HUES48 (cell line): Measurements from ENCODE around the gene PSMF1.

Experiments
- H3K27ac ChIP-seq: one replicate; pipeline ENCODE4 v1.7.0; 2013; ENCODE audit warnings: low read depth, low read length, inconsistent platforms
- H3K27me3 ChIP-seq: 2 replicates; pipeline ENCODE4 v1.6.1; 2013; ENCODE audit warnings: mild to moderate bottlenecking, low read length; ENCODE audit not compliant: control insufficient read depth, insufficient read depth
- H3K36me3 ChIP-seq: 2 replicates; pipeline ENCODE4 v1.6.1; 2013; ENCODE audit warnings: low read length; ENCODE audit not compliant: control insufficient read depth, insufficient read depth
- H3K4me1 ChIP-seq: 2 replicates; pipeline ENCODE4 v1.6.1; 2013; ENCODE audit warnings: mild to moderate bottlenecking, low read length; ENCODE audit not compliant: control insufficient read depth, insufficient read depth
- H3K4me3 ChIP-seq: 2 replicates; pipeline ENCODE4 v1.5.1; 2013; ENCODE audit warnings: mild to moderate bottlenecking, low read depth, low read length
- H3K9ac ChIP-seq: 2 replicates; pipeline ENCODE4 v1.6.1; 2013; ENCODE audit warnings: mild to moderate bottlenecking, low read depth, low read length, moderate library complexity
- H3K9me3 ChIP-seq: 2 replicates; pipeline ENCODE4 v1.6.1; 2013; ENCODE audit warnings: low read length; ENCODE audit not compliant: control insufficient read depth, insufficient read depth

The PSMF1 gene

DNA sequence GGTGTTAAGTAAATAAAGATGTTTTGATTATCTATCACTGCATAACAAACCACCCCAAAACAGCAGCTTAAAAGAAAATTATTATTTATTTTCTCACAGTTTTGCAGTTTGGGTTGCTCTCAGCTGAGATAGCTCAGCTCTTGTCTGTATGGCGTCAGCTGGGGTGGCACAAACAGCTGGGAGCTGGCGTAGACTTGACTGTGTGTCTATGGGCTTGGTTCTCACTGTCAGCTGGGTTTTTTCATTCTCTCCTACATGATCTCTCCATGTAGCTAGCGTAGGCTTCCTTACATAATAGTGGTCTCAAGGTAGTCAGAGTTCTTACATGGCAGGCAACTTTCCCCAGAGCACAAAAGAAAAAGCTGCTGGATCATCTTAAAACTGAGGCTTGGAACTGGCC is 72.9 kb downstream of the PSMF1 start:
- H3K9ac ChIP-seq = no peak overlapping the region

DNA sequence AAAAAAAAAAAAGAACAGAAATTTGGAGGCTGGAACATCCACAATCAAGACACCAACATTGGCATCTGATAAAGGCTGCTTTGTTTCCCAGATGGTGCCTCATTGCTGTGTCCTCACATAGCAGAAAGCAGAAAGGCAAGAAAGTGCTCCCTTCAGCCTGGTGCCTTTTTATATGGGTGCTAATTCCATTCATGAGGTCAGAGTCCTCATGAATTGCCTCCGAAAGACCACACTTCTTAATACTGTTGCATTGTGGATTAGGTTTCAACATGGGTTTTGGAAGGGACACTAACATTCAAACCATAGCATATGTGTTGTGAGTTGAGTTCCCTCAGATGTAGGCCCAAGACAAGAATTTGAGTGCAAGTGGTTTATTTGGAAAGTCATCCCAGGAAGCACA is 76.8 kb downstream of the PSMF1 start:
- no peaks in the 10 kb centered on the region for H3K36me3 ChIP-seq
- H3K27ac ChIP-seq = no peak overlapping the region
- H3K4me3 ChIP-seq = no peak overlapping the region
- H3K4me1 ChIP-seq = no peaks in the 10 kb centered on the region
- no peaks in the 10 kb centered on the region for H3K9me3 ChIP-seq
- H3K27me3 ChIP-seq = no peaks in the 10 kb centered on the region
- no peak overlapping the region for H3K9ac ChIP-seq

More for the DNA sequence above, 72.9 kb downstream of the PSMF1 start:
- H3K27me3 ChIP-seq = peaks cover 13% of the 10 kb centered on the region
- no peak overlapping the region for H3K27ac ChIP-seq
- H3K9me3 ChIP-seq = no peaks in the 10 kb centered on the region
- peaks cover 18% of the 10 kb centered on the region for H3K4me1 ChIP-seq
- no peaks in the 10 kb centered on the region for H3K36me3 ChIP-seq
- no peak overlapping the region for H3K4me3 ChIP-seq

DNA sequence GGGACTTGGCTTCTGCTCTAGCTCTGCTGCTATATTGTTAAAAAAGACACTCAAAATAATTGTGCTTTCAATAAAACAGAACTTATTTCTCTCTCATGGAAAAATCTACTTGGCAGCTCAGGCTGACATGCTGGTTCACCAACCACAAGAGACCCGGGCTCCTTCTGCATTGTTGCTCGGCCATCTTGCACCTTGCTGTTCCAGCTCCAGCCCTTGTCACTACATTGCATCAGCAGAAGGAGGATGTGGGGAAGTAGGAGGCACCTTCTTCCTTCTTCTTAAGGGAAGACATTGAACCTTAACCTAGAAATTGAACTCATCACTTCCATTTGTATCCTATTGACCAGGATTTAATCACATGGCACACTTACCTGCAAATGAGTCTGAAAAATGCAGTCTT is 78.2 kb downstream of the PSMF1 start:
- Histone ChIP-seq H3K4me3 (no peak overlapping the region), H3K9ac (no peak overlapping the region), H3K27ac (no peak overlapping the region), H3K27me3 (no peaks in the 10 kb centered on the region), H3K9me3 (no peaks in the 10 kb centered on the region), H3K4me1 (no peaks in the 10 kb centered on the region), H3K36me3 (no peaks in the 10 kb centered on the region)

DNA sequence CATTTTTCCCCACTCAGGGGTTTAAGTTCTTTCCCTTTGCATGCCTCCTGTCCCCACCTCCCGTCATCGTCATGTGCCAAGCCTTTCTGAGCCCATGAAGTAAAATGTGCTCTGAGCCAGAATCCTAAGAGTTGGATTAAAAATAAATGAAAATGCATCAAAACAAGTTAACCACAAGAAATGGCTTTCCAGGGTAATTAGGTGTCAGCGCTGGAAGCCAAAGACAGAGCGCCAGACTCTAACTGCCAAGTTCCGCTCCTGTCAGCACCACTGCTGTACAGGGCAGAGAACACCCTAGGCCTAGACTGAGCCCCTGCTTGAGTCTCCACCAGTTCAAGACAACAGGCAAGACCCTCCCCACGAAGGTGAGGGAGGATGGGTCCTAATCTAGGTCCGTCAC is 79.4 kb downstream of the PSMF1 start:
- Histone ChIP-seq H3K27me3 (no peaks in the 10 kb centered on the region), H3K36me3 (no peaks in the 10 kb centered on the region), H3K4me1 (no peaks in the 10 kb centered on the region), H3K4me3 (no peak overlapping the region), H3K9ac (no peak overlapping the region), H3K9me3 (no peaks in the 10 kb centered on the region), H3K27ac (no peak overlapping the region)

DNA sequence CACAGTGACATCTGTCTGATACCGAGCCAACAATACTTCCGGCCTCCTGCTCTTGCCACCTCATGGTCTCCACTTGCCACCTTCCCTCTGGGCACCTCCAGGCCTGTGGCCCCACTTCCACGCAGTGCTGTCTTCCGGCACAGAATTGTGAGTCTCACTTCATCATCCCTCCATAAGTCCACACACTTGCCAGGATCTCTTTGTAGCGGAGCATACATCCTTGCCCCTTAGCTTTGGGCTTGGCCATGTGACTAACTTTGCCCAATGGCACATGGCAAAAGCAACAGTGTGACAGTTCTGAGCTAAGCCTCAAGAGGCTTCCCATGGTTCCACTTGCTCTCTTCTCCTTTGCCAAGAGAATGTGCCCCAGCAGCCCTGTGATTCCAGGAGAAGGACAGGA is 80.3 kb downstream of the PSMF1 start:
- Histone ChIP-seq H3K4me3 (no peak overlapping the region), H3K27ac (no peak overlapping the region), H3K9ac (no peak overlapping the region), H3K4me1 (no peaks in the 10 kb centered on the region), H3K9me3 (no peaks in the 10 kb centered on the region), H3K36me3 (no peaks in the 10 kb centered on the region), H3K27me3 (no peaks in the 10 kb centered on the region)

DNA sequence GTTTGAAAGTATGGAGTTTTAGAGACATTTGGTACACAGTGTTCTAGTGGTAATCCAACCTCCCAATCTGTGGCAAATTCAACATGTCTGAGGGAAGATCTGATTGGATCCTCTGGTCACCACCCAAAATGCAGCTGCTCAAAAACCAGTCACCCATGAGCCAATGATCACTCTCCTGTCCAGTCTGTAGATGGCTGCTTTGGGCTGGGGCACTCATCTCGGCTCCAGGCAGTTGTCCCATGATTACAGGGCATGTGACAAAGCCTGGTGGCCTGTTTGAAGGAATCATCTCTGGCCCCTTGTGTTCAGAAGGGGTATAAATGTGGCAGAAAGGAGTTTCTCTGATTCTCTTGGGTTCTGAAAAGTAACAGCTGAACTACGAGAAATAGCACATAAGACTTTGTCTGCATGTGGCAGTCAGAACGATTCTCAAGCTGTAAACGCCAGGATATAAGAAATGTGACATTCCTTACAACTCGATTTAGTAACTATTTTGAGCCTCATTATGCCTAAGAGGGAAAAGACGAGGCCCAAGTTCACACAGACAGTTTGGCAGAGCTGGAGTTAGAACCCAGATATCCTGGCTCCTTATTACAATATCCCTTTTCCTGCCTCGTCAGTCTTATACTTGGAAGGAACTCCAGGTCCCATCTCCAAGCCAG is 80.9 kb downstream of the PSMF1 start:
- H3K9me3 ChIP-seq = no peaks in the 10 kb centered on the region
- no peaks in the 10 kb centered on the region for H3K27me3 ChIP-seq
- no peaks in the 10 kb centered on the region for H3K36me3 ChIP-seq
- no peak overlapping the region for H3K27ac ChIP-seq
- no peaks in the 10 kb centered on the region for H3K4me1 ChIP-seq
- H3K9ac ChIP-seq = no peak overlapping the region
- H3K4me3 ChIP-seq = no peak overlapping the region

DNA sequence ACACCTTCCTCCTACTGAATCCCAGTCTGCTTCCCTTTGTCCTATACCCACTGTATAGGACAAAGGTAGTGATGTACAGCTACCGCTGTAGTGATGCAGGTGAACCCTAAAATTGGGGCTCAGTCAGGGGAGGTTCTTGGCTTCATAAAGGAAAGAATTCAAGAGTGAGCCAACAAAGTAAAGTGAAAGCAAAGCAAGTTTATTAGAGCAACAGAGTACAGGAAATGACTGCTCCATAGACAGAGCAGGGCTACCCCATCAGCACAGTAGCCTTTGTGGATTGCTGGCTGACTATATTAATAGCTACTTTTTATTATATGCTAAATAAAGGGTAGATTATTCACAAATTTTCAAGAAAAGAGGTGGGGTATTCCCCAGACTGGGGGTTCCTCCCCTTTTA is 81.6 kb downstream of the PSMF1 start:
- H3K27ac ChIP-seq = no peak overlapping the region
- H3K27me3 ChIP-seq = no peaks in the 10 kb centered on the region
- no peaks in the 10 kb centered on the region for H3K4me1 ChIP-seq
- H3K36me3 ChIP-seq = no peaks in the 10 kb centered on the region
- H3K9ac ChIP-seq = no peak overlapping the region
- no peaks in the 10 kb centered on the region for H3K9me3 ChIP-seq
- no peak overlapping the region for H3K4me3 ChIP-seq

DNA sequence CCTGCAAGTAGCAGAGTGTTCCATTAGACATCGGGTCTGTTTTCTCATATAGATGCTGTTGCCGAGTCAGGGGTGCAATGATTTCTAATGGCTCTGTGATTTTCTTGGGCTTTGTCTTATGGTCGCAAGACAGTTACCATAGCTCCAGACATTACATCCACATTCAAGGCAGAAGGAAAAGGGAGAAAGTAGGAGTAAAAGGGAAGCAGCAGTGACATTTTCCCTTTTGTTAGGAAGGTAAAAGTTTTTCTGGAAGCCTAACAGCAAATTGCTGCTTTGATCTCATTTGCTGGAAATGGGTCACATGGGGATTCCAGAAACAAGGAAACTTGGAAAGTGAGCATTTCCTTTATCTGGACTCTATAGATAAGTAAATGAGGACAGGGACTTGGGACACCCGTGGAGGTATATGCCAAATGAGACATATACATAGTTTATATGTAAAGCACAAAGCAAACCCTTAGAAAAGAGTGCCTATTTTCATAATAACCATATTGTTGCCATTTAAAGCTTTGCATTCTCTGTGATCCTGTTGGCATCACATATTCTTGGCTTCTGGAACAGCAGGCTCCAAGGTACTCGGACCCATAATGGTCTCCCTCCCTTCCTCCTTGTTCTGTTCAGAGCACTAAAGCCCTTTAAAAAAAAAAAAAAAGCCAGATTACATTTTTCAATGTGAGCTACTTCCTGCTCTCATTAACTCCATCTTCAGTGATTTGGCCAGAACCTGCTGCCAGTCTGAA is 84.5 kb downstream of the PSMF1 start, which contains the start of gene C20orf202:
TSS of gene C20orf202 (plus strand) at position 693 of the 743 bp plus-strand sequence. CDS start 132 bp downstream, outside the sequence.
- no peaks in the 10 kb centered on the region; the same call in 1 of the 2 replicates for H3K27me3 ChIP-seq
- no peak within 1 kb of the TSS for H3K9ac ChIP-seq
- H3K4me1 ChIP-seq = no peaks in the 10 kb centered on the region
- no peak within 1 kb of the TSS for H3K4me3 ChIP-seq
- H3K9me3 ChIP-seq = no peaks in the 10 kb centered on the region
- H3K27ac ChIP-seq = no peak within 1 kb of the TSS
- no peaks in the 10 kb centered on the region for H3K36me3 ChIP-seq

DNA sequence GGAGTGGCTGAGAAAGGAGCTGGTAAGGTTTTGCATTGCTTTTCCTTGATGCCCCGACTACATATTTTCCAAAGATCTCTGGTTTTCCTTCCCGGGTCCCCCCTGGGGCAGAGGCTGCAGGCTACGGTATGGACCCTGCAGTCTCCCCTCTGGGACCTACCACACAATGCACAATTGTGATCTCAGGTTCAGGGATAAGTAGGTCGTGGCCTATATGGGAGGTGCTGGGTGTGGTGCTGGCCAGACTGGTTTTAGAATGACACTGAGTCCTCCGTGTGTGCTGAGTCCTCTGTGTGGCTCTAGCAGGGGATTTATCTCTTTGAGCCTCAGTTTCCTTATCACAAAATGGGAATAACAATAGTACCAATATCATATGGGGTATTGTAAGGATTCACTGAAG is 85.2 kb downstream of the PSMF1 start:
- Histone ChIP-seq H3K9ac (no peak overlapping the region), H3K9me3 (no peaks in the 10 kb centered on the region), H3K27ac (no peak overlapping the region), H3K27me3 (no peaks in the 10 kb centered on the region; the same call in 1 of the 2 replicates), H3K36me3 (no peaks in the 10 kb centered on the region), H3K4me3 (no peak overlapping the region), H3K4me1 (no peaks in the 10 kb centered on the region)

DNA sequence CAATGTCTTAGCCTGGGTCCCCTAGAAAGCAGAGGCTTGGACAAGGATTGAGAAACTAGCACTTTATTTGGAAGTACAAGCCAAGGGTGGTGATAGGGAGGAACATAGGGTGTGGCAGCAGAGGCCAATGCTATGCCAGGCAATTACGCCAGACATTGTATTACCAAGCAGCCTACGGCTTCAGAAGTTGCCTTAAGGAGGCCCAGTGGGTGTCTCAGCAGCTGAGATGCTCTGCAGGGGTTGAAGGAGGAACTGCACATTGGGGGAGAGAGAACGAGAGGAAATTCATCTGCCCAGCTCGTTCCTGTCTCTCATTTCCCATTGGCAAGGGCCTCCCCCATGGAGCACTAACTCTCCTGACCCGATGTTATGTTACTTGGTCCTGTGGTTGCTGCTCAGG is 85.7 kb downstream of the PSMF1 start:
- no peaks in the 10 kb centered on the region; the same call in 1 of the 2 replicates for H3K27me3 ChIP-seq
- no peaks in the 10 kb centered on the region for H3K36me3 ChIP-seq
- H3K9me3 ChIP-seq = no peaks in the 10 kb centered on the region
- H3K27ac ChIP-seq = no peak overlapping the region
- H3K4me1 ChIP-seq = no peaks in the 10 kb centered on the region
- H3K4me3 ChIP-seq = no peak overlapping the region
- no peak overlapping the region for H3K9ac ChIP-seq

DNA sequence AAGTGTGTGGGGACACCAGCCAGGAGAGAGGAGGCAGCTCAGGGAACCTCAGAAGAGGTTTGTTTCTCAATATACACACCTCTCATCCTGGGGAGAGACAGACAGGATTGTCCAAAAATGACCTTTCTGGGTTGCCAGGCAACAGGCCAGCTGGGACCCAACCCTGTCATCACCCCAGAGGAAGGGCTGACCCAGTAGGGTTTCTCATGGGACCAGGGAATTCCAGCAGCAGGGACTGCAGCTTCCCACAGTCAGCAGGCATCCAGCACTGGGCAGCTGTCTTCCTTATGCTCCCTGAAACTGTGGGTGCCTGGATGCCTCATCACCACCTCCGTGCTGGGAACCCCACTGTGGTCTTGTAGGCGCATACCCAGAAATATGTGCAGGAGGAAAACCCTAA is 86.2 kb downstream of the PSMF1 start:
- H3K27me3 ChIP-seq = no peaks in the 10 kb centered on the region; the same call in 1 of the 2 replicates
- H3K36me3 ChIP-seq = no peaks in the 10 kb centered on the region
- no peak overlapping the region for H3K9ac ChIP-seq
- no peak overlapping the region for H3K27ac ChIP-seq
- H3K4me1 ChIP-seq = no peaks in the 10 kb centered on the region
- H3K9me3 ChIP-seq = no peaks in the 10 kb centered on the region
- H3K4me3 ChIP-seq = no peak overlapping the region
